UCSD-AML1 (cell line): ENCODE data around the gene DUS3L.

ENCODE experiments used
- DNase-seq: peaks from one replicate; lab custom pipeline; 2025; ENCODE audit not compliant: unreplicated experiment; lab: John Stamatoyannopoulos, UW

DUS3L gene

GRCh38 chr19:5790559-5791520 lies at the start of gene DUS3L:
Gene DUS3L (minus strand): TSS chr19:5791163. CDS start chr19:5791141, 22 bp downstream.
- peak; percentile 98 for DNase-seq

GRCh38 chr19:5839065-5840017 lies 48.4 kb upstream of the DUS3L start, which contains the start of gene FUT6:
Gene FUT6 (minus strand): TSS chr19:5839702. CDS start chr19:5832567, 7,135 bp downstream.
- DNase-seq, result peak; percentile 45

- DNase-seq, result no peak
Measured at GRCh38 chr19:5838353-5839064, 47.5 kb upstream of the DUS3L start.

- DNase-seq, result no peak
Measured at GRCh38 chr19:5837761-5838352, 46.9 kb upstream of the DUS3L start.

- no peak for DNase-seq
Measured at GRCh38 chr19:5832527-5833216, 41.7 kb upstream of the DUS3L start.

GRCh38 chr19:5832061-5832460 lies 41.1 kb upstream of the DUS3L start:
- no peak for DNase-seq

- DNase-seq, result no peak
Measured at GRCh38 chr19:5831159-5831558, 40.2 kb upstream of the DUS3L start.

- no peak for DNase-seq
Measured at GRCh38 chr19:5829567-5830310, 38.8 kb upstream of the DUS3L start.

GRCh38 chr19:5828661-5829566 lies 38.0 kb upstream of the DUS3L start:
- no peak for DNase-seq

GRCh38 chr19:5827891-5828660 lies 37.1 kb upstream of the DUS3L start:
- DNase-seq, result peak; percentile 97

GRCh38 chr19:5827342-5827890 lies 36.5 kb upstream of the DUS3L start:
- DNase-seq, result no peak

GRCh38 chr19:5826531-5827341 lies 35.8 kb upstream of the DUS3L start:
- peak; percentile 56 for DNase-seq

GRCh38 chr19:5825178-5825577 lies 34.2 kb upstream of the DUS3L start:
- DNase-seq, result no peak

- no peak for DNase-seq
Measured at GRCh38 chr19:5824751-5825150, 33.8 kb upstream of the DUS3L start.

- peak; percentile 47 for DNase-seq
Measured at GRCh38 chr19:5823579-5824281, 32.8 kb upstream of the DUS3L start.
